Measurements from ENCODE around the gene EML6. TPM values are rescaled to one million over a fixed set of nuclear protein-coding genes. Genes with fewer than 3 reads are reported as not detected.

EML6 gene
- total RNA-seq, 4 donors from 2014 or later, result 0.51 to 1.1 (median 0.61) TPM

- TF ChIP-seq CTCF (IDR thresholded peaks at IDR 0.05; ENCODE audit: low read depth), result no peak
These were observed 156.3 kb downstream of the EML6 start for GRCh38 chr2:54879598-54880332.

GRCh38 chr2:54880428-54880827 is 157.0 kb downstream of the EML6 start:
- TF ChIP-seq CTCF (IDR thresholded peaks at IDR 0.05; ENCODE audit: low read depth), result no peak

- TF ChIP-seq CTCF (IDR thresholded peaks at IDR 0.05; ENCODE audit: low read depth), result no peak
These were observed 158.3 kb downstream of the EML6 start for GRCh38 chr2:54881759-54882158.

GRCh38 chr2:54885891-54886290 is 162.4 kb downstream of the EML6 start:
- no peak for TF ChIP-seq CTCF (IDR thresholded peaks at IDR 0.05; ENCODE audit: low read depth)

- TF ChIP-seq CTCF (IDR thresholded peaks at IDR 0.05; ENCODE audit: low read depth), result no peak
These were observed 164.5 kb downstream of the EML6 start for GRCh38 chr2:54887850-54888545.

- TF ChIP-seq CTCF (IDR thresholded peaks at IDR 0.05; ENCODE audit: low read depth), result no peak
These were observed 165.6 kb downstream of the EML6 start for GRCh38 chr2:54889053-54889452.

- TF ChIP-seq CTCF (IDR thresholded peaks at IDR 0.05; ENCODE audit: low read depth), result no peak
These were observed 168.4 kb downstream of the EML6 start for GRCh38 chr2:54891909-54892308.
